ENCODE measurements around the gene SCUBE2.

Gene SCUBE2

GRCh38 chr11:9139628-9140357, 48.4 kb upstream of the SCUBE2 start (continued):
- TF ChIP-seq ZNF398 (tag by site-specific recombination; IDR thresholded peaks at IDR 0.05) = peak; percentile 17; the same call in 1 of the 2 replicates
- no peak for TF ChIP-seq ZNF211 (tag by site-specific recombination; IDR thresholded peaks at IDR 0.05; ENCODE audit: low read depth)
- TF ChIP-seq ZFHX2 (tag by site-specific recombination; conservative IDR thresholded peaks at IDR 0.05) = peak; percentile 54; the same call in 1 of the 2 replicates
- peak; percentile 22; the same call in 1 of the 2 replicates for TF ChIP-seq PRDM10 (tag by site-specific recombination; IDR thresholded peaks at IDR 0.05)
- TF ChIP-seq MYNN (tag by site-specific recombination; IDR thresholded peaks at IDR 0.05; ENCODE audit: borderline replicate concordance) = no peak
- TF ChIP-seq, protein P1, sequence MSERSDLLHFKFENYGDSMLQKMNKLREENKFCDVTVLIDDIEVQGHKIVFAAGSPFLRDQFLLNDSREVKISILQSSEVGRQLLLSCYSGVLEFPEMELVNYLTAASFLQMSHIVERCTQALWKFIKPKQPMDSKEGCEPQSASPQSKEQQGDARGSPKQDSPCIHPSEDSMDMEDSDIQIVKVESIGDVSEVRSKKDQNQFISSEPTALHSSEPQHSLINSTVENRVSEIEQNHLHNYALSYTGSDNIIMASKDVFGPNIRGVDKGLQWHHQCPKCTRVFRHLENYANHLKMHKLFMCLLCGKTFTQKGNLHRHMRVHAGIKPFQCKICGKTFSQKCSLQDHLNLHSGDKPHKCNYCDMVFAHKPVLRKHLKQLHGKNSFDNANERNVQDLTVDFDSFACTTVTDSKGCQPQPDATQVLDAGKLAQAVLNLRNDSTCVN (tag by site-specific recombination; optimal IDR thresholded peaks at IDR 0.05) = no peak
- no peak for TF ChIP-seq ZNF335 (tag by site-specific recombination; conservative IDR thresholded peaks at IDR 0.05)
- no peak for TF ChIP-seq ZNF707 (tag by site-specific recombination; IDR thresholded peaks at IDR 0.05)
- TF ChIP-seq SP7 (tag by site-specific recombination; IDR thresholded peaks at IDR 0.05) = peak; percentile 71
- TF ChIP-seq ZNF133 (tag by site-specific recombination; IDR thresholded peaks at IDR 0.05) = no peak
- no peak for TF ChIP-seq ZNF155 (tag by site-specific recombination; IDR thresholded peaks at IDR 0.05)
- peak; percentile 40; the same call in 1 of the 2 replicates for TF ChIP-seq EGR2 (tag by site-specific recombination; IDR thresholded peaks at IDR 0.05; ENCODE audit: low read depth)
- 0 out of 2 replicates have a peak, but pooled peaks have one; percentile 25 for TF ChIP-seq KLF8 (tag by site-specific recombination; IDR thresholded peaks at IDR 0.05)
- TF ChIP-seq ZNF138 (tag by site-specific recombination; IDR thresholded peaks at IDR 0.05; ENCODE audit: borderline replicate concordance) = no peak
- no peak for TF ChIP-seq WT1 (tag by site-specific recombination; IDR thresholded peaks at IDR 0.05)
- TF ChIP-seq, protein P2, sequence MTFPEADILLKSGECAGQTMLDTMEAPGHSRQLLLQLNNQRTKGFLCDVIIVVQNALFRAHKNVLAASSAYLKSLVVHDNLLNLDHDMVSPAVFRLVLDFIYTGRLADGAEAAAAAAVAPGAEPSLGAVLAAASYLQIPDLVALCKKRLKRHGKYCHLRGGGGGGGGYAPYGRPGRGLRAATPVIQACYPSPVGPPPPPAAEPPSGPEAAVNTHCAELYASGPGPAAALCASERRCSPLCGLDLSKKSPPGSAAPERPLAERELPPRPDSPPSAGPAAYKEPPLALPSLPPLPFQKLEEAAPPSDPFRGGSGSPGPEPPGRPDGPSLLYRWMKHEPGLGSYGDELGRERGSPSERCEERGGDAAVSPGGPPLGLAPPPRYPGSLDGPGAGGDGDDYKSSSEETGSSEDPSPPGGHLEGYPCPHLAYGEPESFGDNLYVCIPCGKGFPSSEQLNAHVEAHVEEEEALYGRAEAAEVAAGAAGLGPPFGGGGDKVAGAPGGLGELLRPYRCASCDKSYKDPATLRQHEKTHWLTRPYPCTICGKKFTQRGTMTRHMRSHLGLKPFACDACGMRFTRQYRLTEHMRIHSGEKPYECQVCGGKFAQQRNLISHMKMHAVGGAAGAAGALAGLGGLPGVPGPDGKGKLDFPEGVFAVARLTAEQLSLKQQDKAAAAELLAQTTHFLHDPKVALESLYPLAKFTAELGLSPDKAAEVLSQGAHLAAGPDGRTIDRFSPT (tag by site-specific recombination; IDR thresholded peaks at IDR 0.05) = no peak
- peak; percentile 83 for TF ChIP-seq ZNF10 (tag by site-specific recombination; IDR thresholded peaks at IDR 0.05)
- TF ChIP-seq OSR2 (tag by site-specific recombination; IDR thresholded peaks at IDR 0.05) = peak; percentile 30; the same call in 1 of the 2 replicates
- TF ChIP-seq ZNF394 (tag by site-specific recombination; IDR thresholded peaks at IDR 0.05; ENCODE audit: borderline replicate concordance) = peak; percentile 64
- 0 out of 2 replicates have a peak, but pooled peaks have one; percentile 40 for TF ChIP-seq ZNF629 (tag by site-specific recombination; IDR thresholded peaks at IDR 0.05)
- TF ChIP-seq ZNF560 (tag by site-specific recombination; IDR thresholded peaks at IDR 0.05; ENCODE audit: borderline replicate concordance) = no peak
- no peak for TF ChIP-seq ZBTB20 (tag by site-specific recombination; IDR thresholded peaks at IDR 0.05)
- TF ChIP-seq ZNF514 (tag by site-specific recombination; IDR thresholded peaks at IDR 0.05) = no peak
